ENCODE results near the gene LINGO3.

Gene LINGO3

DNA sequence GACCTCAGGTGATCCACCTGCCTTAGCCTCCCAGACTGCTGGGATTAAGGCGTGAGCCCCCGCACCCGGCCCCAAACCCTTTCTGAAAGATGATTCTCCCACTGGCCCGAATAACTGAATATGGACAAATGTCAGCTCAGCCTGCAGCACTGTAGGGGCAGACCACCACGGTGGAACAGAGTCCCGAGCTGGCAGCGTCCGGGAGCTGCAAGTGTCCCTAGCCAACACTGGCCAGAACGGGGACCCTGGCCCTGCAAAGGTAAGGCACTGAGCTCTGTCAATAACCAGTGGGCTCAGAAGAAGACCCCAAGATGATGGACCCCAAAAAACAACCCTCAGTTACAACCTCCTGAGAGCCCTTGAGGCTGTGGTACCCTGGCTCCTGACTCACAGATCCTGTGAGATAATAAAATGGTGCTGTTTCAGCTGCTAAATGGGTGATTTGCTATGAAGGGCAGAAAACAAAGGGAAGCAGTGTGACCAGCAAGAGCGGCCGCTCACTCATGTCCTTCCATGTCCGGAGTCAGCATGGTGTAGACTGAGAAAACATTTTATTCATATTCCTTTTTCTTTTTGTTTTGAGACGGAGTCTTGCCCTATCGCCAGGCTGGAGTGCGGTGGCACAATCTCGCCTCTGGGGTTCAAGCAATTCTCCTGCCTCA lies 18.9 kb upstream of the LINGO3 start:
- DNase-seq (ENCODE audit: low spot score), result no peak

DNA sequence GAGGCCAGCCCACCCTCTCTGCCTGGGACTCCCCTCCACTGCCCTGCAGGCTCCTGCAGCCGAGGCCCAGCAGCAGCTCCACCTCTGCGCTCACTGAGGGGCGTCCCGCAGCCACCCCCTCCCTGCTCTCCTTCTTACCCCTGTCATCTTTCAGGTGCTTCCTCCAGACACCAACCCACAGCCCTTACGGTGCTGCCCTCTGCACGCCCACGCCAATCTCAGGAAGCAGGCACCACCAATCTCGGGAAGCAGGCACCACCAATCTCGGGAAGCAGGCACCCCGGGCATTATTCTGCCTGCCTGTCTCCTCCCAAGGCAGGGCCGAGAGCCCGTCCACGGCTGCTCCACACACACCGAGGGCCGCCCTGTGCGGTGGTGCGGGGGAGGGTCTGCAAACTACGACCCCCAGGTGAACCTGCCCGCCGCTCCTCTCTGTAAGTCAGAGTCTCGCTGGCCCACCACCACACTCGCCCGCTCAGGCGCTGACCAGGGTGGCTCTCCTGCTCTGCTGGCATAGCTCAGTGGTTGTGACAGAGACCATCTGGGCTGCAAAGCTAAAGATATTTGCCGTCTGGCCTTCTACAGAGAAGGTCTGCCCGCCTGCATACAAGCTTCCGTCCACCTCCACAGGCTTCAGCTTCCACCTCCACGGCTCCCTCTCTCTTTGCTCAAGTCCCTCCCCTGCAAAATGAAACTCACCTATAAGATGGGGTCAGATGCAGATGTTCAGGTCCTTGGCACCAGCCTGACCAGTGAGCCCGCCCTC lies 17.5 kb upstream of the LINGO3 start:
- DNase-seq (ENCODE audit: low spot score), result no peak

DNA sequence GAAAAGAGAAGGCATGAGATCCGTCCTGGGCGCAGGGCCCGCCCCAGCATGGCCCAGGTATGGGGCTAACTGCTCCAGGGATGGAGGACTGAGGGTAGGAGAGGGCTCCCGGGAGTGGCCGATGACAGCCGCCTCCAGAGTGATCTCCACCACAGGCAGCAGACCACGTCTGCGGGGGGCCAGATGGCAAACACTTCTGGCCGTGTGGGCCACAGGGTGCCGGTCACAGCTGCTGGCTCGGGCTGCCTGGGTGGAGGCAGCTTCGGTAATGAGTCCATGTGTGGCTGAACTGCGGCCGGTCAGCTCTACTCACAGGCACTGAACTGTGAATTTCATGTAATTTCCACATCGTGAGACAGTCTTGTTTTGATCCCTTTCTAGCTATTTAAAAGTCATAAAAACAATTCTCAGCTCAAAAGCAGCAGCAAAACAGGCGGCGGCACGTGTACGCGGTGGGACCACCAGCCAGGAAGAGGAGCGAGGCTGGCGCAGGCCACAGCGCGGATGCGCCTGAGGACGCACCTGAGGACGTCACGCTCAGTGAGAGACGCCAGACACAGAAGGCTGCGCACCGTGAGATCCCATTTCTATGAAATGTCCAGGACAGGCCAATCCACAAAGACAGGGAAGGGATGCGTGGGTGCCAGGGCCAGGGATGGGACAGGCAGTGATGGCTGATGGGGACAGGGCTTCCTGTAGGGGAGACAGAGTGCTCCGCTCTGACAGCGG lies 16.4 kb upstream of the LINGO3 start:
- DNase-seq (ENCODE audit: low spot score), result no peak

DNA sequence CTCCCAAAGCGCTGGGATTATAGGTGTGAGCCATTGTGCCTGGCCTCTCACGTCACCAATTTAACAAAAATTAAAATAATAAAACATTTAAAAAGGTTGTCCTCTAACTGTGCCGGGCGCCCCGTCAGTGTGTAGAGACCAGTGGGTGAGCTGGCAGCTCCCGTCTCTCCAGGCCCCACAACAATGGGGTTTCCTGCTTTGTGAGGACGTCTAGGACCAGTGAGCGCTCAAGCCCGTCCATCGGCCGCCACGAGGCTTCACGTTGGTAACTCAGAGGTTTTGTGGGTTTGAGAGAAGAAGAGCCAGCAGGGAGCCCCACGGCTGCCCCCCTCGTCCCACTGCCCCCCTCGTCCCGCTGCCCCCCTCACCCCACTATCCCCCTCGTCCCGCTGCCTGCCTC lies 15.8 kb upstream of the LINGO3 start:
- no peak for DNase-seq (ENCODE audit: low spot score)

DNA sequence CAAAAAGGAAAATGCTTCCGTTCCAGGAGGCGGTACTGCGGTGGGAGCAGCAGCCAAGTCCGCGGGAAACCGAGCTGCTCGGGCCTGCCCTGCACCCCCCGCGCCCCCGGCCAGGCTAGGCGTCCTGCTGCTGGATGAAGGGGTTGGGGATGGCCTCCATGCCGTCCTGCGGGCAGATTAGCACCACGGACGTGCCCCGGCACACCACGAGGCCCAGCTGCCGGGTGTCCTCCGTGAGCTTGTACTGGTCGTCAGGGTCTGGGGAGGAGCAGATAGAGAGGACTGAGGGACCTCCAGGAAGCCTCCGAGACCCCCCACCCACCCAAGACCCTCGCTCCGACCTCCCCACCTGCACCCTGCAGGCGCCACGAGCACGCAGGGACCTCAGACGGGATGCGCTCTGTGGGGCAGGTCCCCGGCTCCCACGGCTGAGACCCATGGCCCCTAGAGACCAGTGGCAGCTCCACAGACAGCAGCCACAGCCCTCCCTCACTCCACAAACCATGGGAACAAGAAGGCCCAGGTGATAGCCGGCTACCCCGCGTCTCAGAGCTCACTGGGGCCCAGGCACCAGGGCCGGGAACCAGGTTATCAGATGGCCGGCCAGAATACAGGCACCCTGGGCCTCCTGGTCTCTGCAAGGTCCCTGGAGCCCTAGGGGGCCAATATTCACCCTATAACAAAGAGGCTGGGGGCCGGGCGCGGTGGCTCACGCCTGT lies 13.8 kb upstream of the LINGO3 start:
- no peak for DNase-seq (ENCODE audit: low spot score)

DNA sequence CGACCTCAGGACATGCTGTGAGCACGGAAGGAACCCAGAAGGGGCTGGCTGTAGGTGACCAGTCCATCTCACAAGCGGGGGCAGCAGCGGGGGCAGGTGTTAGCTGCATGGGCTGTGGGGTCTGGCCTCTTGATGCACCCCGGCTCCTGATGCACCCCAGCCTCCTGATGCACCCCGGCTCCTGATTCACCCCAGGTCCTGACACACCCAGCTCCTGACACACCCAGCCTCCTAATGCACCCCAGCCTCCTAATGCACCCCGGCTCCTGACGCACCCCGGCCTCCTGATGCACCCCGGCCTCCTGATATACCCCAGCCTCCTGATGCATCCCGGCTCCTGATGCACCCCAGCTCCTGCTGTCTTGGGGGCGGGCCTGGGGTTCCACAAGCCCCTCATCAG lies 13.0 kb upstream of the LINGO3 start:
- no peak for DNase-seq (ENCODE audit: low spot score)

DNA sequence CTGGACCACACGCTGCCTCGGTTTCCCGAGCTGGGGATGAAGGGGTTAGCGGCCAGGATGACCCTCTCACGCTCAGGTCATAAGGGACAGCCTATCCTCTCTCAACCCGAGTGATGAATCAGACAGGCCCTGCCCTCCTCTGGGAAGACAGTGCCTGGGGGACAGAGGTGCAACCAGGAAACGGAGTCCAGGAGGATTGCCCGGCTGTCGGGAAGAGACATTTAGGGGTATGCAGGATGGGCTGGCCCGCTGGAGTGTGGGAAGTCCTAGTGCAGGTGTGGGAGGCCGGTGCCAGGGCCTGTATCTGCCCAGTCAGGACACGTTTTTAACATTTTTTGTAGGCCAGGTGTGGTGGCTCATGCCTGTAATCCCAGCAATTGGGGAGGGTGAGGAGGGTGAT lies 12.1 kb upstream of the LINGO3 start:
- no peak for DNase-seq (ENCODE audit: low spot score)

DNA sequence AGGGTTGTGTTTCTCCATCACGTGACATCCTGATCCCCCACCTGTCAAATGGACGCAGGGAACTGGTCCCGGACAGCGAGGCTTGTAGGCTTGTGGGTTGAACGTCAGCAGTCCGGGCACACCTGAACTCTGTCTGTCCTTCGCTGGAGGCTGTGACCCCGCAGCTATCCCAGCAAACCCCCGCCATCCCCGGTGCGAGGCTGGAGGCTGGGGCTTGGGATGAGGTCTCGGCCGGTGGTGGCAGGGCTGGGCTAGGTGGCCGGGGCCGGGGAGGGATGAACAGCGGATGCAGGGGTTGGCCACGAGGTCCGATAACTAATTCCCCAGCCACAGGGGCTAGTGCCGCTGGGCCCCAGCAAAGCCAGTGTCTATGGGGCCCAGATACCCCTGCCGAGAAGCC lies 11.6 kb upstream of the LINGO3 start:
- DNase-seq (ENCODE audit: low spot score), result no peak

DNA sequence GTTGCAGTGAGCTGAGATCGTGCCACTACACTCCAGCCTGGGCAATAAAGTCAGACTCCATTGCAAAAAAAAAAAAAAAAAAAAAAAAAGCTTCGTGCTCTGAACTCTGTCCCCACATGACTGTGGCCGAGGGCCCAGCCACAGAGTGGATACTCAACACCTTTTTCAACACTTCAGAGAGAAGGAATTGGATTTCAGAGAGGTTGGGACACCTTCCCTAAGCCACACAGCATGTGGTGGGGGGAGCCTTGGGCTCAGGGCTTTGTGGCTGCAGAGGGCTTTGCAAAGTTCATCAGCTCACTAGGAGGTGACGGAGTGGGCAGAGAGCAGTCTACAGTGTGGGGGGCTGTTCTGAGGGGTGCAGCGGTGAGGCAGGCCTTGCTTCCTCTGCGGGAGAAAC lies 11.0 kb upstream of the LINGO3 start:
- no peak for DNase-seq (ENCODE audit: low spot score)

DNA sequence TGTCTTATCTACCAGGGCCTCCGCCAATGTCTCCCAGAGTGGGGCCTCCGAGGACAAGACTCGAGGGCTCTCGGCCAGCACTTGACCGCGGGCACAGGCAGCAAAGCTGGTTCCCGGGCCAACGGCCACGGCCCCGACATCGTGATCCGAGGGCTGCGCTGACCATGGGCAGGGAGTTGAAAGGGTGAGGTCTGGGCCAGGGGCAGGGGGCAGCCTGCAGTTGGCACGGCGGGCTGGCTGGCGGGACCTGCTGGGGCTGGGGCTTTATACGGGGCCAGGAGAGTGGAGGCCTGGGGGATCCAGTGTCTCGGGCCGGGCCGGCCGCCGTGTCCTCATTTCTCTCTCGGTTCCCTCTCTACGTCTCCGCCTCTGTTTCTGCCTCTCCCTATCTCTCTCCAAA lies 9.8 kb upstream of the LINGO3 start:
- DNase-seq (ENCODE audit: low spot score), result no peak

DNA sequence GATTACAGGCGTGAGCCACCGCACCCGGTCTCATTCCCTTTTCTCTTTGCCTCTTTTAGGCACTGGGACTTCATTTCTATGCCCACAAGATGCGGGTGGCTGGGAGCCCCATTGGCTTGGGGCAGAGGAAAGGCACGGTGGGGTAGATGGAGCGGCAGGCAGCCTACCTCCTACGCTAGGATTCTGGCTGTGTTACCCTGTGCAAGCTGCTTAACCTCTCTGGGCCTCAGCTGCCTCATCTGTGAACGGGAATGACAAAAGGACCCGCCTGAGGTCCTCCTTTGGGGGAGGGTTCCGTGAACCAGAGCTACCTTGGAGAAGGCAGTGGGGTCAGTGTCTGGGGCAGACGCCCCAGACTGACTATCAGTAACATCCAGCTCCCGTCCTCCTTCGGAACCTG lies 9.3 kb upstream of the LINGO3 start:
- DNase-seq (ENCODE audit: low spot score), result no peak

DNA sequence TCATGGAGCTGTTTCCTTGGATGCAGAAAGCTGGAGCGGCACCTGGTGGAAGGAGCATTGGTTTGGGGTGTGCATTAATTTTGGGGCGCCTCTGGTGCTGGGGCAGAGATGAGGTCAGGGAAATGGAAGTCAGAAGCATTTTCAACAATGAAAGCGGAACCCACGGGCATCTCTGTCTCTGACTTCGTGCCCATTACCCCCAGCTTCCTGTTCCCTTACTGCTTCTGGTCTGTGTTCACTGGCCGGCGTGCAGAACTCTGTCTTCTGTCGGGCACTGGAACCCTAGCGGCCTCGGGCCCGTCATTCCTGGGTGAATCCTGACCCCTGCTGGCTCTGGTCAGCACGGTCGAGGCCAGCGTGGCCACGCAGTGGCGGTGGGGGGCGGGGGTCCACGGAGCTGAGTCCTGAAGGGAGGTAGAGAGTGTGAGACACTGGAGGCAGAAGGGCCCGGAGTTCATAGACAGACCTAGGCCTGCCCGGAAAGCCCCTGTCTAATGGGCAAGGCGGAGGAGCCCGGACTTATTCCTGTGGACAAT lies 7.9 kb upstream of the LINGO3 start:
- DNase-seq (ENCODE audit: low spot score), result peak; percentile 87

DNA sequence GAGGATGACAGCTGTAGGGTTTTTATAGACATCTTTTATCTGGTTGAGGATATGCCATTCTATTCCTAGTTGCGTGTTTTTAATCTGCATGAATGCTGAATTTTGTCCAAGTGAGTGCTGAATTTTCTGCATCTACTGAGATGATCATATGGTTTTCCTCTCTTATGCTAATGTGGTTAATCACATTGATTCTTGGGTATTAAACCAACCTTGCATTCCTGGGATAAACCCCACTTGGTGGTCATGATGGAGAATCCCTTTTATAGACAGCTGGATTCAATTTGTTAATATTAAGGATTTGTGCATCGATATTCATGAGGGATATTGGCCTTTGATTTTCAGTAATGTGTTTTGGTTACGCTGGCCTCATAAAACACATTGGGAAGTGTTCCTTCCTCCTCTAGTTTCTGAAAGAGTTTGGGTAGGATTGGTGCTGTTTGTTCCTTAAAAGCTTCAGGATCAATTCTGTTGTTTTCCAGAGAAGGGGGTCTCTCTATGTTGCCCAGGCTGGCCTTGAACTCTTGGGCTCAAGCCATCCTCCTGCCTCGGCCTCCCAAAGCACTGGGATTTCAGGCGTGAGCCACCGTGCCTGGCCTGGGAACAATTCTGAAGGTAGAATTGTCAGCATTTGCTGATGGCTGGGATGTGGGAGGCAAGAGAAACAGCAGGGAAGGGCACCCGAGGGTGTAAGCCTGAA lies 7.3 kb upstream of the LINGO3 start:
- DNase-seq (ENCODE audit: low spot score), result no peak

DNA sequence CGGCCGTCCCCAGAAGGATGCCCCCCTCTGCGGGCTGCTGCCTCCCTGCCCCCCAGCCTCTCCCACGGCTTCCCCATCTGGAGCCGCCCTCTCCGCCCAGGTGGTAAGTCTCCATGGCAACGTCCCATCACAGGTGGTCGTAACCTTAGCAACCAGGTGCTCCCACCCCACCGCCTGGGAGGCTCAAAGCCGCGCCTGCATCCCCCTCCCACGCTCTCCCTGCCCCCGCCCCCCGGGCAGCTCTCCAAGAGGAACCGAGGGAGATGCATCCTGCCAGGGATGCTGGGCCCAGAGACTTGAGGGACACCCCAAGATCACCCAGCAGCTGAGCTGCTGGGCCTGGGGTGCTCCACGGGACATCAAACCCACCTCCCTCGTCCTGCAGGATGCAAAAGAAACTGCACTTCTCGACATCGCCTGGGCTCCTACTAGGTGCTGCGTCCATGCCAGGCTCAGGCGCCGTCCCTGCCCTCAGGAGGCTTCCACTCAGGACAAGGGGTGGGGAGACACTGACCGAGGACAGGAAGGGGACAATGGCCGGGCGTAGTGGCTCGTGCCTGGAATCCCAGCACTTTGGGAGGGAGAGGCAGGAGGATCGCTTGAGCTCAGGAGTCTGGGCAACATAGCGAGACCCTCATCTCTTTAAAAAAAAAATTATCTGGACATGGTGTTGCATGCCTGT lies 5.0 kb upstream of the LINGO3 start:
- DNase-seq (ENCODE audit: low spot score), result no peak

DNA sequence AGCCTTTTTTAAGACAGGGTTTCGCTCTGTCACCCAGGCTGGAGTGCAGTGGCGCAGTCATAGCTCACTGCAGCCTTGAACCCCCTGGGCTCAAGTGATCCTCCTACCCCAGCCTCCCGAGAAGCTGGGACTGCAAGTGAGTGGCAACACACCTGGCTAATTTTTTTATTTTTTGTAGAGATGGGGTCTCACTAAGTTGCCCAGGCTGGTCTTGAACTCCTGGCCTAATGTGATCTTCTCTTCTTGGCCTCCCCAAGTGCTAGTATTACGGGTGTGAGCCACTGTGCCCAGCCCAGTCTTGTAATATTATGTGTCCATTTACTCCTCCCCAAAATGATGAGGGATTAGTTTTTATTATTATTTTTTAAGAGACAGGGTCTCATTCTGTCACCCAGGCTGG lies 3.1 kb upstream of the LINGO3 start:
- DNase-seq (ENCODE audit: low spot score), result no peak

DNA sequence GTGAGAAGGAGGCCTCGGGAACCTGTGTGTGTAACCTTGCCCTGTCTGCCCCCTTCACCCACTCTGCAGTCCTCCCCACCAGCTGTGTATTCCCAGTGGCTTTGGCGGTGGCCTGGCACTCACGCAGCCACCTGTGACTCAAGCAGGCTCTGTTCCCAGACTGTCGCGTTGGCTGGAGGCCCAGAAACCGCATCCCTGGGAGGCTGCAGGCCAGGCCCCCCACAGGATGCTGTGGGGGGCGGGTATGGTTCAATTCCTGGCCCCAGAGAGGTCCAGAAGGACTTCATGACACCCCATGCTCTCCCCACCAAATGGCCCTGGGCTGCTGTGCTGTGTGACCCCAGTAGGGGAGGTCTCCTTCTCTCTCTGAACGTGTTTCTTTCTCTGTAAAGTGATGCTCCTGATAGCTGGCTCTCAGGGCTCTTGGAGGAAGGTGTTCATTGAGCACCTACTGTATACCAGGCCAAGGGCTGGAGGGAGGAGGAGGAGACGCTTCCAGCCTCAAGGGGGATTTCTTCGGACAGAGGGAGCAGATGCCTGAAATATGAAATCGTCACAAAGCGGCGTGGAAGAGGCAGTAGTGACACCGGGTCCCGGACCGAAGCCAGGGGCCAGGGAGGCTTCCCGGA lies 1.9 kb upstream of the LINGO3 start:
- DNase-seq (ENCODE audit: low spot score), result peak; percentile 51

DNA sequence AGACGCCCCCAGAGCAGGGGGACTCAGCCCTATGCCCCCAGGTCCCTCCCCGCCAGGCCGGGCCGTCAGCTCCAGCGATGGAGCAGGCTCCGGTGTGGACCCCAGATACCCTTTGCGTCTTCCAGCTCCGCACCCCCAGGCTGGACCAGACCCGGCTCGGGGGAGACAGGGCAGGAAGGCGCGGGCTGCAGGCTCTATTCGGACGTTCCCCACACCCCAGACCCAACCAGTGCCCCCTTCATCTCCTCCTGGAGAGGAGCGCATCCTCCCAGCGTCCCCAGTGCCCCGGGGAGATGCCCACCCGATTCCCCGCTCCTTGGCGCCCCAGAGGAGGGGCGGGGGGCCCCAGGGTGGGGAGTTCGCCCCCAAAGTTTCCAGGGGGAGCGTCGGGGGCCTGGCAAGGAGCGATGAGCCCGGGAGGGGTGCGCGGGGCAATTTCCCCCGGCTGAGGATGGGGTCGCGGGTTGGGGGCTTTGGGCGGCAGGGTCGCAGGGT lies 389 bp downstream of the LINGO3 start:
- no peak for DNase-seq (ENCODE audit: low spot score)

DNA sequence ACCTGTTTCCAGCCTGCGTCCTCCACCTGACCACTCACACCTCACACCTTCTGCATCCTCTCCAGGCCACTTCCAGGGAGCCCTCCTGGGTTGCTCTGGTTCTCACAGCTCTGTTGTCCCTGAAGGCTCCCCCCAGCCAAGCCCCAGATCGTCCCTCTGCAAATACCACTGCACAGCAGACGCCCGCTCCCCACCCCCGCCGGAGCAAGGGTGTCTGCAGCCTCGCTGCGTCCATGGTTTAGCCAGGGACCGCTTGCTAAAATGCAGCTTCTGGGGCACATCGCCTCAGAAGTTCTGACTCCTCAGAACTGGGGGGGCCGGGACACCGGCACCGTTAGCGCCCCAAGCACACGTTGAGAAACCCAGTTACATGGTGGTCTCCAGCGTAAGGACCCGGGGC lies 983 bp downstream of the LINGO3 start:
- no peak for DNase-seq (ENCODE audit: low spot score)

DNA sequence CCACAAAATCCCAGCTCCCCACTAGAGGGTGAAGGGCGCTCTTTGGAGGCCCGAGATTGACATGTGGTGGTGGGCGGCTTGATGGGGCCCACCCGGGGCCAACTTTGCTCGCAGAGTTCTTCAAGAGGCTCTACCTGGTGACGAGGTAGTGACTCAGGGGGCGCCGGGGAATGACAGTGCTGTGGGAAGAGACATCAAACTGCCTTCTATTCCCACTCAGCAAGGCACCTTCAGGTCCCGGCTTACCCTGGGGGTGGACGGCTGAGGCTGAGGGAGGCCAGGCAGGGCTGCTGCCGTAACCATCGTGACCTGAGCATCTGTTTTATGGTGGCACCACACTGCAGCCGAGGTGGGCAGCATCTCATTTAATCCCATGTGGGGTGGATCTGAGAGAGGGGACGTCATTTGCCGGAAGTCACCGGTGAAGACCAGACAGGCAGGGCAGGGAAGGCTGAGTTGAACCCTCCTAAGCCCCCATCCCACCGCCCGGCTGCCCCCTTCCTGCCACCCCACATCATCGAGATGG lies 1.6 kb downstream of the LINGO3 start:
- DNase-seq (ENCODE audit: low spot score), result no peak
